HUES64 (cell line): ENCODE results near the gene IL21.

Experiments
- H3K27ac ChIP-seq: 2 replicates; pipeline ENCODE4 v1.7.0; 2013; ENCODE audit warnings: low read depth, low read length, inconsistent platforms
- H3K27me3 ChIP-seq: 2 replicates; pipeline ENCODE4 v1.6.1; 2013; ENCODE audit warnings: mild to moderate bottlenecking, low read length; ENCODE audit not compliant: insufficient read depth
- H3K36me3 ChIP-seq: 2 replicates; pipeline ENCODE4 v1.6.1; 2013; ENCODE audit warnings: mild to moderate bottlenecking, low read length; ENCODE audit not compliant: insufficient read depth
- H3K4me1 ChIP-seq: 2 replicates; pipeline ENCODE4 v1.6.1; 2013; ENCODE audit warnings: mild to moderate bottlenecking, low read length, moderate library complexity; ENCODE audit not compliant: insufficient read depth
- H3K4me3 ChIP-seq: 2 replicates; pipeline ENCODE4 v1.5.1; 2013; ENCODE audit warnings: mild to moderate bottlenecking, low read length, moderate library complexity
- H3K9ac ChIP-seq: 2 replicates; pipeline ENCODE4 v1.6.1; 2013; ENCODE audit warnings: mild to moderate bottlenecking, low read depth, low read length
- H3K9me3 ChIP-seq: 2 replicates; pipeline ENCODE4 v1.6.1; 2013; ENCODE audit warnings: low read depth, low read length; ENCODE audit not compliant: insufficient read depth
- WGBS: fragments of 150-250, 120-280 bp; methylation state at CpG from one replicate; pipeline ENCODE4 v1.1.7; 2013; ENCODE audit warnings: missing lambda C conversion rate; 5-methylcytosine and 5-hydroxymethylcytosine counted together

Gene IL21

DNA sequence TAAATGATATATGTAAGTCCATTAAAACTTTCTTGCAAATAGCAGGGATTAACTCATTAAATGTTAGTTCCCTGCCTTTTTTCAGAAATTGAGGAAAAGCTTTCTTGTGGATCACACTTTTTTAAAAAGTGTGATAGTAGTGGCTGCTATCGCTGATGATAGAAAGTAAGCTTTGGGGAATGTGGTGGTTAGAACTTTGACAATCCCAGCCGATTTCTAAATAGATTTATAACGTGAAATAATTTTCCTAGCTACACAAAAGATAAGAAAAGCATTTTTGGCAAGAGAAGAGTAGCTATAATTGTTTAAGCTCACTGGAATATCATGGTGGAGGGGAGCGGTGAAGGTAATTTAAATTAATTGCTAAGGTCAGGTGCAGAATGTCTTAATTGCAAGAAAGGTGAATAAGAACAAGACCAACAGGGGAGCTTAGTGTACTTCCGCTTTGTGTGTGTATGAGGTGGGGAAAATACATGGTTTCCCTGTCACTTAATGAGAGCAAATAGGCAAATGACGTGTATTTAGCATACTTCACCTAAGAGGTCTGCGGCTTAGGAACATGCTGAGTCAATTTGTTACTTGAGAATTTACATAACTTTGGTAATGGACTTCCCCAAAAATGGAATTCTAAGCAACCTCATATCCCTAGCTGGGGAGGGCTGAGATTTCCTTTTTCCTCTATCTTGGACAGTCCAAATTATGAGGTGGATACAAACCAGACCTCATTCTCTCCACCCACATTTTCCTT lies 11.7 kb upstream of the IL21 start:
- Histone ChIP-seq H3K27ac (no peak overlapping the region), H3K9me3 (no peaks in the 10 kb centered on the region), H3K4me3 (no peak overlapping the region), H3K27me3 (no peaks in the 10 kb centered on the region), H3K4me1 (no peaks in the 10 kb centered on the region), H3K9ac (no peak overlapping the region), H3K36me3 (no peaks in the 10 kb centered on the region)
- 84% methylated on average over 5 of the region's 7 CpGs for WGBS

GRCh38 chr4:122625156-122625555 lies 4.3 kb upstream of the IL21 start:
- Histone ChIP-seq H3K9ac (no peak overlapping the region), H3K27me3 (no peaks in the 10 kb centered on the region), H3K36me3 (no peaks in the 10 kb centered on the region), H3K9me3 (no peaks in the 10 kb centered on the region), H3K27ac (no peak overlapping the region), H3K4me1 (no peaks in the 10 kb centered on the region), H3K4me3 (no peak overlapping the region)
- WGBS, result 82% methylated on average over 2 of the region's 2 CpGs

DNA sequence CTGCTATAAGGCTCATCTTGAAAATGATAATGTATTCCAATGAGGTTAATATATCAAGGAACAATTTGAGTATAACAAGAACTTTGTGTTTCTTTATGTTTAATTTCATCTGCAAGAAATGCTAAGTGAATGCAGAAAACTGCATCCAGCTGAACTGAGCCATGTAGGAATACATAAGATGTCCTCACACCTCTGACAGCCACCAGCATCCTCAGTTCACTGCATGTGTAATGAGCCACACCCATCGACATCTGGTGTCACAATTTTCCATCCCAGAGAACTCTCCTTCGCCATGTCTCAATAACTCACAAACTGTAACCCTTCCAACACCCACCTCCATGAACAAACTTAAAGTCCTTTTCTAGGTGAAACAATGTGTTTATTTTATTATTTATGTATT lies 3.3 kb upstream of the IL21 start:
- Histone ChIP-seq H3K27ac (no peak overlapping the region), H3K27me3 (no peaks in the 10 kb centered on the region), H3K4me1 (no peaks in the 10 kb centered on the region), H3K36me3 (no peaks in the 10 kb centered on the region), H3K9me3 (no peaks in the 10 kb centered on the region), H3K9ac (no peak overlapping the region), H3K4me3 (no peak overlapping the region)
- 98% methylated on average over 2 of the region's 2 CpGs for WGBS

GRCh38 chr4:122623637-122624166 lies 2.8 kb upstream of the IL21 start:
- H3K27me3 ChIP-seq, result no peaks in the 10 kb centered on the region
- no peak overlapping the region for H3K4me3 ChIP-seq
- WGBS, result 94% methylated on average over 3 of the region's 4 CpGs
- no peak overlapping the region for H3K27ac ChIP-seq
- H3K9me3 ChIP-seq, result no peaks in the 10 kb centered on the region
- H3K36me3 ChIP-seq, result no peaks in the 10 kb centered on the region
- no peaks in the 10 kb centered on the region for H3K4me1 ChIP-seq
- H3K9ac ChIP-seq, result no peak overlapping the region

GRCh38 chr4:122622400-122622799 lies 1.5 kb upstream of the IL21 start:
- Histone ChIP-seq H3K27me3 (no peaks in the 10 kb centered on the region), H3K4me3 (no peak overlapping the region), H3K4me1 (peaks cover 7% of the 10 kb centered on the region), H3K9ac (no peak overlapping the region), H3K9me3 (no peaks in the 10 kb centered on the region), H3K27ac (no peak overlapping the region), H3K36me3 (no peaks in the 10 kb centered on the region)
- WGBS, result 93% methylated on average over 3 of the region's 3 CpGs

DNA sequence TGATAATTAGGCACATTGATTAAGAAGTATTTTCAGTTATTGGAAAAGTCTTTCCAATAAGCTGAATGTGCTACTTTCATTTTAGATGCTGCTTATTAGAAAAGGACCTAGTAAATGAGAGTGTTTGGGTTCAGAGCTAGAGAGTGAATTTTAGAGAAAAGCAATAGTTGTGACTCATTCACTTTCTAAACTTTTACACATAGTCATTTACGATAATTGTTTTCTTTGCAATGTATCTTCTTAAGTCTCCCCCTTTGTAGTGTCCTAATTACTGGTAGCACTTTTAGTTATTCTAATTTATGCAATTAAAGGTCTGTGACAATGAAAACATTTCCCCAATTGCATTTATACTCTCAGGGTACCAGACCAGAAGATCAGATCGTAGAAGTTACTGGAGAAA lies 1.3 kb downstream of the IL21 start:
- peaks cover 10% of the 10 kb centered on the region for H3K4me1 ChIP-seq
- H3K9me3 ChIP-seq, result no peaks in the 10 kb centered on the region
- no peaks in the 10 kb centered on the region for H3K27me3 ChIP-seq
- H3K4me3 ChIP-seq, result no peak overlapping the region
- 89% methylated on average over 1 of the region's 2 CpGs for WGBS
- no peaks in the 10 kb centered on the region for H3K36me3 ChIP-seq
- H3K27ac ChIP-seq, result no peak overlapping the region
- no peak overlapping the region for H3K9ac ChIP-seq

- Histone ChIP-seq H3K9ac (no peak overlapping the region), H3K9me3 (no peaks in the 10 kb centered on the region), H3K27ac (no peak overlapping the region), H3K4me1 (peaks cover 15% of the 10 kb centered on the region), H3K36me3 (no peaks in the 10 kb centered on the region), H3K4me3 (no peak overlapping the region), H3K27me3 (no peaks in the 10 kb centered on the region)
- WGBS, result 68% methylated on average over 7 of the region's 7 CpGs
These were observed 3.0 kb downstream of the IL21 start for GRCh38 chr4:122617597-122618593.

DNA sequence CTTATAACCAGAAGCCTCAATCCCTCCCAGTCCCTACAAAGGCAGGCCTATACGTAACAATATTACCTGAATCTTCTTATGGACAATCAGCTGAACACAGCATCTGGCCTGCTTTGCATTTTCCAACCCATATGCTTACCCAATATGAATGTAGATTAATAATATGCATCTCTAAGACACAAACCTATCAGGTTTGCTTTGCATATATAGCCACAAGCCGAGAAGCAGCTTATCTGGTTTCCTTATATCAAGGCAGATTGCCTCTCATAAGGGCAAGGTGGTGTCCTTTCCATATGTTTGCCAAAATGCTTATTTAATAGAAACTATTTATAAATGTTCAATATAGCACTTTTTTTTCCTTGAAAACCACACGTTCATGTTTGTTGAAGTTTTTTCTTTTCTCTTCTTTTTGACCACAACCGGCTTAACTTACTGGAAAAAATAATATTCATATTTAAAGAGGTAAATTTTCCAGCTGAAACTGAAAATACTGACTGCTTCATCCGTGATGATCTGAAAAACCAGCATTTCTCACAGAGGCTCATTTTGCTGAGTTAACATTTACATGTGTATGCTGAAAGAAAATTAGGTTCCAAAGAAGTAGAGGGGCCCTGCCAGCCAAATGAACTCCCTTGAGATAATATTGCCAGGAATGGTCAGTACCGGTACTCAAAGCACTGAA lies 3.8 kb downstream of the IL21 start:
- WGBS, result 82% methylated on average over 4 of the region's 6 CpGs
- no peaks in the 10 kb centered on the region for H3K36me3 ChIP-seq
- no peak overlapping the region for H3K4me3 ChIP-seq
- H3K9ac ChIP-seq, result no peak overlapping the region
- peaks cover 15% of the 10 kb centered on the region for H3K4me1 ChIP-seq
- H3K9me3 ChIP-seq, result no peaks in the 10 kb centered on the region
- no peak overlapping the region for H3K27ac ChIP-seq
- H3K27me3 ChIP-seq, result no peaks in the 10 kb centered on the region

- Histone ChIP-seq H3K4me1 (peaks cover 15% of the 10 kb centered on the region), H3K27me3 (no peaks in the 10 kb centered on the region), H3K4me3 (no peak overlapping the region), H3K27ac (no peak overlapping the region), H3K36me3 (no peaks in the 10 kb centered on the region), H3K9ac (no peak overlapping the region), H3K9me3 (no peaks in the 10 kb centered on the region)
- no CpG with 5 or more reads among the region's 1 CpG for WGBS
These were observed 6.2 kb downstream of the IL21 start for GRCh38 chr4:122614621-122615020.

- no peak overlapping the region for H3K4me3 ChIP-seq
These were observed 8.3 kb downstream of the IL21 start for GRCh38 chr4:122612540-122612939.

More at GRCh38 chr4:122612540-122612939, 8.3 kb downstream of the IL21 start:
- Histone ChIP-seq H3K36me3 (no peaks in the 10 kb centered on the region), H3K9me3 (no peaks in the 10 kb centered on the region), H3K27ac (no peak overlapping the region), H3K4me1 (peaks cover 9% of the 10 kb centered on the region), H3K27me3 (no peaks in the 10 kb centered on the region), H3K9ac (no peak overlapping the region)
- 94% methylated on average over 2 of the region's 3 CpGs for WGBS
